ENCODE results near the gene SPG7. TPM values are rescaled to one million over a fixed set of nuclear protein-coding genes. Genes with fewer than 3 reads are reported as not detected.

Gene SPG7
- total RNA-seq, 1 experiment from 2014 or later: 44.6 TPM

GRCh38 chr16:89538286-89538685, 30.1 kb downstream of the SPG7 start:
- Histone ChIP-seq H3K36me3 (ENCODE audit: insufficient read depth, low read length) (peaks cover 8% of the 10 kb centered on the region; the same call in 1 of the 2 replicates), H3K27me3 (ENCODE audit: low read length) (no peaks in the 10 kb centered on the region), H2AFZ (ENCODE audit: low read length) (no peak overlapping the region), H3K9ac (ENCODE audit: low read length) (no peak overlapping the region), H3K4me3 (ENCODE audit: low read length) (no peak overlapping the region), H3K27ac (ENCODE audit: low read length) (no peak overlapping the region), H3K4me2 (ENCODE audit: low read depth, low read length, poor library complexity, severe bottlenecking) (no peak overlapping the region), H4K20me1 (ENCODE audit: insufficient read depth, low read depth, low read length) (no peaks in the 10 kb centered on the region), H3K4me1 (ENCODE audit: low read length) (no peaks in the 10 kb centered on the region), H3K9me2 (replicated peaks; ENCODE audit: insufficient read depth, low read length) (no peaks in the 10 kb centered on the region), H3K79me2 (ENCODE audit: low read length) (no peaks in the 10 kb centered on the region), H3K9me3 (ENCODE audit: low read length) (no peaks in the 10 kb centered on the region)
- DNase-seq: no peak

- Histone ChIP-seq H3K9me2 (replicated peaks; ENCODE audit: insufficient read depth, low read length) (no peaks in the 10 kb centered on the region), H3K9ac (ENCODE audit: low read length) (no peak overlapping the region), H3K27ac (ENCODE audit: low read length) (no peak overlapping the region), H2AFZ (ENCODE audit: low read length) (no peak overlapping the region), H4K20me1 (ENCODE audit: insufficient read depth, low read depth, low read length) (no peaks in the 10 kb centered on the region), H3K79me2 (ENCODE audit: low read length) (no peaks in the 10 kb centered on the region), H3K9me3 (ENCODE audit: low read length) (no peaks in the 10 kb centered on the region), H3K36me3 (ENCODE audit: insufficient read depth, low read length) (no peaks in the 10 kb centered on the region), H3K4me3 (ENCODE audit: low read length) (no peak overlapping the region), H3K27me3 (ENCODE audit: low read length) (no peaks in the 10 kb centered on the region), H3K4me2 (ENCODE audit: low read depth, low read length, poor library complexity, severe bottlenecking) (no peak overlapping the region), H3K4me1 (ENCODE audit: low read length) (no peaks in the 10 kb centered on the region)
- no peak for DNase-seq
Measured at GRCh38 chr16:89540557-89540956, 32.4 kb downstream of the SPG7 start.

GRCh38 chr16:89541792-89542191, 33.6 kb downstream of the SPG7 start:
- Histone ChIP-seq H3K27ac (ENCODE audit: low read length) (no peak overlapping the region), H3K4me1 (ENCODE audit: low read length) (no peaks in the 10 kb centered on the region), H3K9ac (ENCODE audit: low read length) (no peak overlapping the region), H2AFZ (ENCODE audit: low read length) (no peak overlapping the region), H3K36me3 (ENCODE audit: insufficient read depth, low read length) (no peaks in the 10 kb centered on the region), H3K9me2 (replicated peaks; ENCODE audit: insufficient read depth, low read length) (no peaks in the 10 kb centered on the region), H3K27me3 (ENCODE audit: low read length) (no peaks in the 10 kb centered on the region), H3K79me2 (ENCODE audit: low read length) (no peaks in the 10 kb centered on the region), H4K20me1 (ENCODE audit: insufficient read depth, low read depth, low read length) (no peaks in the 10 kb centered on the region), H3K4me2 (ENCODE audit: low read depth, low read length, poor library complexity, severe bottlenecking) (no peak overlapping the region), H3K4me3 (ENCODE audit: low read length) (no peak overlapping the region), H3K9me3 (ENCODE audit: low read length) (no peaks in the 10 kb centered on the region)
- no peak for DNase-seq

GRCh38 chr16:89544113-89544512, 35.9 kb downstream of the SPG7 start:
- no peaks in the 10 kb centered on the region for H3K27me3 ChIP-seq (ENCODE audit: low read length)
- H3K27ac ChIP-seq (ENCODE audit: low read length): no peak overlapping the region
- H3K4me3 ChIP-seq (ENCODE audit: low read length): no peak overlapping the region
- no peaks in the 10 kb centered on the region for H3K36me3 ChIP-seq (ENCODE audit: insufficient read depth, low read length)
- H3K9me3 ChIP-seq (ENCODE audit: low read length): no peaks in the 10 kb centered on the region
- no peak overlapping the region for H3K9ac ChIP-seq (ENCODE audit: low read length)
- no peaks in the 10 kb centered on the region for H3K4me1 ChIP-seq (ENCODE audit: low read length)
- no peaks in the 10 kb centered on the region for H4K20me1 ChIP-seq (ENCODE audit: insufficient read depth, low read depth, low read length)
- no peak overlapping the region for H3K4me2 ChIP-seq (ENCODE audit: low read depth, low read length, poor library complexity, severe bottlenecking)
- no peaks in the 10 kb centered on the region for H3K79me2 ChIP-seq (ENCODE audit: low read length)
- H3K9me2 ChIP-seq (replicated peaks; ENCODE audit: insufficient read depth, low read length): no peaks in the 10 kb centered on the region
- no peak overlapping the region for H2AFZ ChIP-seq (ENCODE audit: low read length)
- DNase-seq: no peak

GRCh38 chr16:89544713-89545043, 36.5 kb downstream of the SPG7 start:
- H3K4me3 ChIP-seq (ENCODE audit: low read length): no peak overlapping the region
- H3K27ac ChIP-seq (ENCODE audit: low read length): no peak overlapping the region
- no peaks in the 10 kb centered on the region for H3K79me2 ChIP-seq (ENCODE audit: low read length)
- no peak overlapping the region for H3K9ac ChIP-seq (ENCODE audit: low read length)
- H3K9me2 ChIP-seq (replicated peaks; ENCODE audit: insufficient read depth, low read length): no peaks in the 10 kb centered on the region
- no peaks in the 10 kb centered on the region for H3K4me1 ChIP-seq (ENCODE audit: low read length)
- no peaks in the 10 kb centered on the region for H3K27me3 ChIP-seq (ENCODE audit: low read length)
- H3K4me2 ChIP-seq (ENCODE audit: low read depth, low read length, poor library complexity, severe bottlenecking): no peak overlapping the region
- H2AFZ ChIP-seq (ENCODE audit: low read length): no peak overlapping the region
- H3K36me3 ChIP-seq (ENCODE audit: insufficient read depth, low read length): no peaks in the 10 kb centered on the region
- DNase-seq: no peak
- no peaks in the 10 kb centered on the region for H4K20me1 ChIP-seq (ENCODE audit: insufficient read depth, low read depth, low read length)
- H3K9me3 ChIP-seq (ENCODE audit: low read length): no peaks in the 10 kb centered on the region

- Histone ChIP-seq H3K79me2 (ENCODE audit: low read length) (no peaks in the 10 kb centered on the region), H3K4me1 (ENCODE audit: low read length) (no peaks in the 10 kb centered on the region), H3K4me3 (ENCODE audit: low read length) (no peak overlapping the region), H2AFZ (ENCODE audit: low read length) (no peak overlapping the region), H4K20me1 (ENCODE audit: insufficient read depth, low read depth, low read length) (no peaks in the 10 kb centered on the region), H3K4me2 (ENCODE audit: low read depth, low read length, poor library complexity, severe bottlenecking) (no peak overlapping the region), H3K27me3 (ENCODE audit: low read length) (no peaks in the 10 kb centered on the region), H3K9me2 (replicated peaks; ENCODE audit: insufficient read depth, low read length) (no peaks in the 10 kb centered on the region), H3K9ac (ENCODE audit: low read length) (no peak overlapping the region), H3K27ac (ENCODE audit: low read length) (no peak overlapping the region), H3K36me3 (ENCODE audit: insufficient read depth, low read length) (no peaks in the 10 kb centered on the region), H3K9me3 (ENCODE audit: low read length) (no peaks in the 10 kb centered on the region)
- no peak for DNase-seq
Measured at GRCh38 chr16:89545044-89545830, 37.0 kb downstream of the SPG7 start.

- DNase-seq: no peak
- Histone ChIP-seq H3K27ac (ENCODE audit: low read length) (no peak overlapping the region), H3K79me2 (ENCODE audit: low read length) (no peaks in the 10 kb centered on the region), H3K9me3 (ENCODE audit: low read length) (no peaks in the 10 kb centered on the region), H3K9ac (ENCODE audit: low read length) (no peak overlapping the region), H3K4me3 (ENCODE audit: low read length) (no peak overlapping the region), H2AFZ (ENCODE audit: low read length) (no peak overlapping the region), H3K36me3 (ENCODE audit: insufficient read depth, low read length) (no peaks in the 10 kb centered on the region), H4K20me1 (ENCODE audit: insufficient read depth, low read depth, low read length) (no peaks in the 10 kb centered on the region), H3K4me1 (ENCODE audit: low read length) (no peaks in the 10 kb centered on the region), H3K27me3 (ENCODE audit: low read length) (no peaks in the 10 kb centered on the region), H3K4me2 (ENCODE audit: low read depth, low read length, poor library complexity, severe bottlenecking) (no peak overlapping the region), H3K9me2 (replicated peaks; ENCODE audit: insufficient read depth, low read length) (no peaks in the 10 kb centered on the region)
Measured at GRCh38 chr16:89545831-89546574, 37.8 kb downstream of the SPG7 start.

GRCh38 chr16:89546781-89547180, 38.6 kb downstream of the SPG7 start:
- Histone ChIP-seq H3K4me1 (ENCODE audit: low read length) (no peaks in the 10 kb centered on the region), H3K36me3 (ENCODE audit: insufficient read depth, low read length) (no peaks in the 10 kb centered on the region), H3K9ac (ENCODE audit: low read length) (no peak overlapping the region), H3K4me2 (ENCODE audit: low read depth, low read length, poor library complexity, severe bottlenecking) (no peak overlapping the region), H3K79me2 (ENCODE audit: low read length) (no peaks in the 10 kb centered on the region), H4K20me1 (ENCODE audit: insufficient read depth, low read depth, low read length) (no peaks in the 10 kb centered on the region), H3K9me2 (replicated peaks; ENCODE audit: insufficient read depth, low read length) (no peaks in the 10 kb centered on the region), H3K4me3 (ENCODE audit: low read length) (no peak overlapping the region), H3K27ac (ENCODE audit: low read length) (no peak overlapping the region), H2AFZ (ENCODE audit: low read length) (no peak overlapping the region), H3K9me3 (ENCODE audit: low read length) (no peaks in the 10 kb centered on the region), H3K27me3 (ENCODE audit: low read length) (no peaks in the 10 kb centered on the region)
- DNase-seq: no peak

All from Karpas-422 (cell line).